K562 (cell line): ENCODE measurements around the gene MAML3. TPM values are rescaled to one million over a fixed set of nuclear protein-coding genes. Genes with fewer than 3 reads are reported as not detected.

Experiments
- ATAC-seq: fragments of 200-7000 bp; cut with Tn5 transposase; 3 replicates; pipeline ENCODE4 v1.9.1; 2020; ENCODE audit warnings: moderate library complexity
- BruUV-seq: library from RNA; stranded (reverse); fragments of 400-500 nt; replicated peaks from 2 replicates; lab custom pipeline; 2021; lab: Mats Ljungman, UMichigan
- CTCF ChIA-PET: fragments of 300-600 bp; formaldehyde crosslinking; extraction: SDS; loops from one replicate; lab custom pipeline; 2021; ENCODE audit warnings: low intra/inter-chr PET ratio; lab: Yijun Ruan, JAX
- POLR2A ChIA-PET: fragments of 300-600, 350-650 bp; sonication (Branson Sonifier 250); formaldehyde crosslinking; extraction: SDS; loops from one replicate; lab custom pipeline; 2021; ENCODE audit warnings: antibody characterized with exemption, inconsistent platforms; lab: Yijun Ruan, JAX
- DNase-seq, 4 experiments: peaks; one replicate each; pipeline versions ENCODE4 v3.0.0 to v3.0.0-alpha.2; 2011 to 2018; ENCODE audit warnings: low spot score in 3 of 4, mixed read lengths in 3 of 4; ENCODE audit errors: extremely low read depth in 1 of 4
- FAIRE-seq: peaks from 2 replicates; lab custom pipeline; 2011; peaks lifted over from hg19 to GRCh38; lab: Jason Lieb, UNC
- H2AFZ ChIP-seq: 2 replicates; pipeline ENCODE4 v1.6.0; 2011; ENCODE audit warnings: low read depth, low read length, control low read depth, inconsistent platforms
- H3K27ac ChIP-seq: fragments of 200-600 bp; 3 replicates; pipeline ENCODE4 v1.8.0; 2011; ENCODE audit warnings: low read depth, mild to moderate bottlenecking, control low read depth, inconsistent platforms, low read length, moderate library complexity, mixed read lengths; ENCODE audit errors: extremely low read depth
- H3K27me3 ChIP-seq, 2 experiments: fragments of 300-600 bp in 1 of 2; 2 replicates in 1 of 2; 3 replicates in 1 of 2; pipeline versions ENCODE4 v1.6.0 to v1.8.0; 2011; ENCODE audit warnings: inconsistent platforms in 2 of 2, low read length in 2 of 2, mild to moderate bottlenecking in 1 of 2, mixed read lengths in 1 of 2, moderate library complexity in 1 of 2; ENCODE audit not compliant: control insufficient read depth in 2 of 2, insufficient read depth in 2 of 2
- H3K36me3 ChIP-seq: fragments of 300-600 bp; 3 replicates; pipeline ENCODE4 v1.8.0; 2011; ENCODE audit warnings: mild to moderate bottlenecking, low read length, inconsistent platforms; ENCODE audit not compliant: control insufficient read depth, insufficient read depth
- H3K4me1 ChIP-seq, 2 experiments: fragments of 200-600 bp in 1 of 2; replicated peaks in 1 of 2; 2 replicates in 1 of 2; 3 replicates in 1 of 2; pipeline versions ENCODE4 v1.5.1 to v1.8.0; 2011; ENCODE audit warnings: inconsistent platforms in 2 of 2, low read length in 2 of 2, mild to moderate bottlenecking in 1 of 2, mixed read lengths in 1 of 2, moderate library complexity in 1 of 2; ENCODE audit not compliant: control insufficient read depth in 2 of 2, insufficient read depth in 2 of 2
- H3K4me2 ChIP-seq: 2 replicates; pipeline ENCODE4 v1.6.1; 2011; ENCODE audit warnings: low read length, control low read depth, inconsistent platforms, mixed read lengths; ENCODE audit not compliant: insufficient read depth
- H3K4me3 ChIP-seq: fragments of 200-600 bp; sonication (generic), shearing (Covaris generic); 2 replicates; pipeline ENCODE4 v1.5.1; 2016; ENCODE audit warnings: control low read depth, inconsistent platforms
- H3K79me2 ChIP-seq: fragments of 200-600 bp; 3 replicates; pipeline ENCODE4 v1.8.0; 2011; ENCODE audit warnings: low read length, inconsistent platforms; ENCODE audit not compliant: control insufficient read depth, insufficient read depth
- H3K9ac ChIP-seq, 2 experiments: 2 replicates each; pipeline versions ENCODE4 v1.6.0 to v1.6.1; 2011; ENCODE audit warnings: low read depth in 2 of 2, low read length in 2 of 2, control low read depth in 1 of 2, inconsistent platforms in 1 of 2, mild to moderate bottlenecking in 1 of 2, mixed read lengths in 1 of 2; ENCODE audit not compliant: insufficient read depth in 1 of 2
- H3K9me1 ChIP-seq: one replicate; pipeline ENCODE4 v1.6.0; 2011; ENCODE audit warnings: inconsistent platforms, mild to moderate bottlenecking, low read length, moderate library complexity; ENCODE audit not compliant: control insufficient read depth, insufficient read depth
- H3K9me3 ChIP-seq: replicated peaks from 2 replicates; pipeline ENCODE4 v1.5.1; 2011; ENCODE audit warnings: low read depth, low read length, inconsistent platforms; ENCODE audit not compliant: control insufficient read depth, insufficient read depth
- H4K20me1 ChIP-seq: replicated peaks from 2 replicates; pipeline ENCODE4 v1.6.1; 2011; ENCODE audit warnings: low read length, inconsistent platforms, mixed read lengths; ENCODE audit not compliant: control insufficient read depth, insufficient read depth
- CTBP1 ChIP-seq: fragments of 450-650 bp; IDR thresholded peaks from 2 replicates; pipeline ENCODE4 v1.6.1; 2016; ENCODE audit warnings: borderline replicate concordance
- EP300 ChIP-seq: IDR thresholded peaks from 2 replicates; pipeline ENCODE4 v1.6.1; 2012; ENCODE audit warnings: low read length, improper control_type of control experiment
- FOXJ3 ChIP-seq: sonication (generic); formaldehyde crosslinking; IDR thresholded peaks from 2 replicates; pipeline ENCODE4 v1.4.0; 2020; ENCODE audit warnings: mild to moderate bottlenecking, missing genetic modification reagents
- JUND ChIP-seq, 2 experiments: IDR thresholded peaks; 2 replicates in 1 of 2; 3 replicates in 1 of 2; pipeline ENCODE4 v1.6.1; 2011; ENCODE audit warnings: borderline replicate concordance in 2 of 2, low read depth in 2 of 2, low read length in 2 of 2, improper control_type of control experiment in 1 of 2, missing biosample characterization in 1 of 2, missing genetic modification characterization in 1 of 2, missing genetic modification reagents in 1 of 2
- NBN ChIP-seq: fragments of 450-650 bp; IDR thresholded peaks from 2 replicates; pipeline ENCODE4 v1.6.1; 2016; ENCODE audit warnings: low read depth, mild to moderate bottlenecking
- TAF15 ChIP-seq: fragments of 200-400 bp; formaldehyde crosslinking; IDR thresholded peaks from 2 replicates; pipeline ENCODE4 v1.6.1; 2017; ENCODE audit warnings: mild to moderate bottlenecking, low read depth, low read length, moderate library complexity
- ZNF184 ChIP-seq: sonication (generic); formaldehyde crosslinking; IDR thresholded peaks from 2 replicates; pipeline ENCODE4 v1.5.0; 2020; ENCODE audit warnings: missing genetic modification reagents
- ZNF707 ChIP-seq: fragments of 250-450 bp; sonication (Bioruptor Pico); conservative IDR thresholded peaks from 2 replicates; pipeline ENCODE4 v1.8.0; 2022; ENCODE audit warnings: inconsistent platforms, mild to moderate bottlenecking, moderate library complexity
- whole genome bisulfite sequencing: fragments of 100-300 bp; shearing (Covaris generic); methylation state at CpG from one replicate; pipeline ENCODE4 v1.1.6; 2016; ENCODE audit warnings: low coverage, mixed read lengths; ENCODE audit not compliant: insufficient coverage; ENCODE audit errors: missing lambda C conversion rate; 5-methylcytosine and 5-hydroxymethylcytosine counted together
- in situ Hi-C: fragments of 300-500 bp; cut with MboI; formaldehyde crosslinking; loops from 4 replicates; pipeline ENCODE4 v1.15.0; 2018; ENCODE audit warnings: inconsistent platforms, mixed read lengths
- intact Hi-C: fragments of 100-400 bp; cut with micrococcal nuclease; formaldehyde crosslinking; loops from 2 replicates; pipeline ENCODE4 v1.14.2; 2022
- polyA plus RNA-seq, 8 experiments: library from polyadenylated mRNA; depleted of rRNA in 4 of 8; stranded (reverse) in 5 of 8; unstranded in 3 of 8; fragments of >200 nt; fragmentation: Nextera tagmentation in 2 of 8; fragmentation: Illumina TruSeq in 1 of 8; extraction: Ambion mirVana in 2 of 8; extraction: Trizol in 1 of 8; gene quantifications; 2 replicates each; pipeline versions ENCODE4 v1.2.1 to v1.2.3, GENCODE V29; 2011 to 2014; ENCODE audit warnings: inconsistent platforms in 1 of 8, missing spikeins in 1 of 8
- total RNA-seq, 7 experiments: library from RNA; depleted of rRNA in 6 of 7; stranded (reverse); fragments of >200 nt in 6 of 7; fragmentation: Illumina TruSeq in 2 of 7; extraction: Trizol in 2 of 7; gene quantifications; 2 replicates each; pipeline versions ENCODE4 v1.2.1 to v1.2.3, GENCODE V29; 2011 to 2021; ENCODE audit warnings: low replicate concordance in 1 of 7
- TF ChIP-seq, protein P1 (sequence below): sonication (generic); formaldehyde crosslinking; IDR thresholded peaks from 2 replicates; pipeline ENCODE4 v1.8.0; 2022; ENCODE audit warnings: missing genetic modification reagents, mild to moderate bottlenecking, moderate library complexity, borderline replicate concordance
- TF ChIP-seq, protein P2 (sequence below): fragments of 450-650 bp; conservative IDR thresholded peaks from 2 replicates; pipeline ENCODE4 v1.6.1; 2016; ENCODE audit warnings: missing genetic modification characterization, low read depth, mild to moderate bottlenecking, control low read depth, missing compliant biosample characterization
- TF ChIP-seq, protein P3 (sequence below), 2 experiments: fragments of 450-650 bp; IDR thresholded peaks; 2 replicates each; pipeline ENCODE4 v1.6.1; 2016; ENCODE audit warnings: mild to moderate bottlenecking in 2 of 2, borderline replicate concordance in 1 of 2, low read depth in 1 of 2, moderate library complexity in 1 of 2

The MAML3 gene
- total and polyA plus RNA-seq, 9 of the 15 experiments (the other 6 are each of a cell fraction or from before 2014, with no cell fraction given): 0.01 to 0.55 (median 0.25) TPM

DNA sequence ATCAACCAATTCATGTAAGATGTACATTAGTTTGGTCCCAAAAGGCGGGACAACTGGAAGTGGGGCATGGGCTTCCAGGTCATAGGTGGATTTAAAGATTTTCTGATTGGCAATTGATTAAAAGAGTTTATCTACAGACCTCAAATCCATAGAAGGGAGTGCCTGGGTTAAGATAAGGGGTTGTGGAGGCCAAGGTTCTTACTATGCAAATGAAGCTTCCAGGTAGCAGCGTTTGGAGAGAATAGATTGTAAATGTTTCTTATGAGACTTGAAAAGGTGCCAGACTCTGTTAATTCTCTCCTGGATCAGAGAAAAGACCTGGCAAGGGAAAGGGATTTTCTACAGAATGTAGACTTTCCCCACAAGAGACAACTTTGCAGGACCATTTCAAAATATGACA lies 485.9 kb downstream of the MAML3 start:
- Histone ChIP-seq H3K9me3 (no peaks in the 10 kb centered on the region), H2AFZ (no peak overlapping the region), H3K9ac (no peak overlapping the region), H3K36me3 (peaks cover 6% of the 10 kb centered on the region; the same call in 1 of the 3 replicates), H3K4me2 (no peak overlapping the region), H3K4me3 (no peak overlapping the region), H3K4me1 (peaks cover 20 to 47% of the 10 kb centered on the region in 2 experiments), H3K79me2 (peaks cover 49% of the 10 kb centered on the region; the same call in 2 of the 3 replicates), H3K27me3 (no peaks in the 10 kb centered on the region), H4K20me1 (no peaks in the 10 kb centered on the region; the same call in 1 of the 2 replicates), H3K9me1 (no peaks in the 10 kb centered on the region), H3K27ac (no peak overlapping the region)
- ATAC-seq (no peak), DNase-seq (peak in 1 of 4 experiments; percentile 45), FAIRE-seq (no peak)
- WGBS: 6% methylated on average over 2 of the region's 2 CpGs
- in situ Hi-C loops: no loop called here
- intact Hi-C loops: loop anchor here (5.0 kb wide), 1 partner anchor 484 kb away; the partner anchor contains the start of gene MAML3
- CTCF ChIA-PET: no interaction called here
- POLR2A ChIA-PET: no interaction called here
- BruUV-seq: no TSS peak
- TF ChIP-seq ZNF184 (CRISPR knock-in tag) (no peak), FOXJ3 (CRISPR knock-in tag) (no peak), CTBP1 (0 out of 2 replicates have a peak, but pooled peaks have one; percentile 9), EP300 (peak; percentile 33; the same call in 1 of the 2 replicates), JUND (IDR thresholded peaks at IDR 0.05; ENCODE audit: borderline replicate concordance, low read depth, low read length) (no peak), JUND (tag; IDR thresholded peaks at IDR 0.05; ENCODE audit: borderline replicate concordance, low read depth, low read length) (no peak), NBN (no peak), ZNF707 (CRISPR knock-in tag) (no peak), TAF15 (no peak)
- TF ChIP-seq, protein P1, sequence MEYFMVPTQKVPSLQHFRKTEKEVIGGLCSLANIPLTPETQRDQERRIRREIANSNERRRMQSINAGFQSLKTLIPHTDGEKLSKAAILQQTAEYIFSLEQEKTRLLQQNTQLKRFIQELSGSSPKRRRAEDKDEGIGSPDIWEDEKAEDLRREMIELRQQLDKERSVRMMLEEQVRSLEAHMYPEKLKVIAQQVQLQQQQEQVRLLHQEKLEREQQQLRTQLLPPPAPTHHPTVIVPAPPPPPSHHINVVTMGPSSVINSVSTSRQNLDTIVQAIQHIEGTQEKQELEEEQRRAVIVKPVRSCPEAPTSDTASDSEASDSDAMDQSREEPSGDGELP (CRISPR knock-in tag): no peak
- TF ChIP-seq, protein P2, sequence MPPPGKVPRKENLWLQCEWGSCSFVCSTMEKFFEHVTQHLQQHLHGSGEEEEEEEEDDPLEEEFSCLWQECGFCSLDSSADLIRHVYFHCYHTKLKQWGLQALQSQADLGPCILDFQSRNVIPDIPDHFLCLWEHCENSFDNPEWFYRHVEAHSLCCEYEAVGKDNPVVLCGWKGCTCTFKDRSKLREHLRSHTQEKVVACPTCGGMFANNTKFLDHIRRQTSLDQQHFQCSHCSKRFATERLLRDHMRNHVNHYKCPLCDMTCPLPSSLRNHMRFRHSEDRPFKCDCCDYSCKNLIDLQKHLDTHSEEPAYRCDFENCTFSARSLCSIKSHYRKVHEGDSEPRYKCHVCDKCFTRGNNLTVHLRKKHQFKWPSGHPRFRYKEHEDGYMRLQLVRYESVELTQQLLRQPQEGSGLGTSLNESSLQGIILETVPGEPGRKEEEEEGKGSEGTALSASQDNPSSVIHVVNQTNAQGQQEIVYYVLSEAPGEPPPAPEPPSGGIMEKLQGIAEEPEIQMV (tag): no peak
- TF ChIP-seq, protein P3, sequence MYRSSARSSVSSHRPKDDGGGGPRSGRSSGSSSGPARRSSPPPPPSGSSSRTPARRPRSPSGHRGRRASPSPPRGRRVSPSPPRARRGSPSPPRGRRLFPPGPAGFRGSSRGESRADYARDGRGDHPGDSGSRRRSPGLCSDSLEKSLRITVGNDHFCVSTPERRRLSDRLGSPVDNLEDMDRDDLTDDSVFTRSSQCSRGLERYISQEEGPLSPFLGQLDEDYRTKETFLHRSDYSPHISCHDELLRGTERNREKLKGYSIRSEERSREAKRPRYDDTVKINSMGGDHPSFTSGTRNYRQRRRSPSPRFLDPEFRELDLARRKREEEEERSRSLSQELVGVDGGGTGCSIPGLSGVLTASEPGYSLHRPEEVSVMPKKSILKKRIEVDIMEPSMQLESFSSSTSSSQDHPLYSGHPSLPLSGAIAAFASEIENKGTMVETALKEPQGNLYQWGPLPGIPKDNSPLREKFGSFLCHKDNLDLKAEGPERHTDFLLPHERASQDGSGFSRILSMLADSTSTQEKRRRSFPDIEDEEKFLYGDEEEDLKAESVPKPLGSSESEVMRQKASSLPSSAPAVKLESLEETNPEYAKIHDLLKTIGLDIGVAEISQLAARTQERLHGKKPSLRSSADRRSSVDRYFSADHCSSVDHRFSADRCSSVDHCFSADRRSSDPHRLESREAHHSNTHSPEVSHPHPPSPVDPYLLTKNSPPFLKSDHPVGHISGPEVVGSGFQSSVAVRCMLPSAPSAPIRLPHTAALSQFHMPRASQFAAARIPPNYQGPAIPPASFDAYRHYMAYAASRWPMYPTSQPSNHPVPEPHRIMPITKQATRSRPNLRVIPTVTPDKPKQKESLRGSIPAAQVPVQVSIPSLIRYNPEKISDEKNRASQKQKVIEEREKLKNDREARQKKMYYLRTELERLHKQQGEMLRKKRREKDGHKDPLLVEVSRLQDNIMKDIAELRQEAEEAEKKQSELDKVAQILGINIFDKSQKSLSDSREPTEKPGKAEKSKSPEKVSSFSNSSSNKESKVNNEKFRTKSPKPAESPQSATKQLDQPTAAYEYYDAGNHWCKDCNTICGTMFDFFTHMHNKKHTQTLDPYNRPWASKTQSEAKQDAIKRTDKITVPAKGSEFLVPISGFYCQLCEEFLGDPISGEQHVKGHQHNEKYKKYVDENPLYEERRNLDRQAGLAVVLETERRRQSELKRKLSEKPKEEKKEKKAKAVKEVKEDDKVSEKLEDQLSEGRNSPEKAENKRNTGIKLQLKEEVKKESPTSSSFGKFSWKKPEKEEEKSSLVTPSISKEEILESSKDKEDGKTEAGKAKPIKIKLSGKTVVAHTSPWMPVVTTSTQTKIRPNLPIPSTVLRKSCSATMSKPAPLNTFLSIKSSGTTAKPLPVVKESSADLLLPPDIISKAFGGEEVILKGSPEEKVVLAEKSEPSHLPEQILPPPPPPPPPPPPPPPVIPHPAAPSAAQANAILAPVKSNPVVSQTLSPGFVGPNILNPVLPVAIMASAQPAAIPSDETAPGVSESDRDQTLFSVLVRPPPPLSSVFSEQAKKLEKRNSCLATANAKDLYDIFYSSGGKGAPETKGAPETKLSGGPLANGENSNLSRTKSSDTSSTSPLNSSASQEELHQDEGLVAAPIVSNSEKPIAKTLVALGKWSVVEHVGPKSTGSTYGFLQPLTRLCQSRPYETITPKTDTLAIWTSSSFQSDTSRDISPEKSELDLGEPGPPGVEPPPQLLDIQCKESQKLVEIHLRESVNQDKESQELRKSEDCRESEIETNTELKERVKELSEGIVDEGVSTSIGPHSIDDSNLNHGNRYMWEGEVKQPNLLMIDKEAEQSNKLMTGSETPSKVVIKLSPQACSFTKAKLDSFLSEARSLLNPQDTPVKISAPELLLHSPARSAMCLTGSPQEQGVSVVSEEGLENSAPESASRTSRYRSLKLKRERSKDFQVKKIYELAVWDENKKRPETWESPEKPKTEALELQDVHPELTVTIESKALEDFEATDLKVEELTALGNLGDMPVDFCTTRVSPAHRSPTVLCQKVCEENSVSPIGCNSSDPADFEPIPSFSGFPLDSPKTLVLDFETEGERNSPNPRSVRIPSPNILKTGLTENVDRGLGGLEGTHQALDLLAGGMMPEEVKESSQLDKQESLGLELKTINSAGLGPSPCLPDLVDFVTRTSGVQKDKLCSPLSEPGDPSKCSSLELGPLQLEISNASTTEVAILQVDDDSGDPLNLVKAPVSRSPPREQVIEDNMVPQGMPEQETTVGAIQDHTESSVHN (IDR thresholded peaks at IDR 0.05; ENCODE audit: borderline replicate concordance in 1 of 2, low read depth in 1 of 2): no peak
